K562 (cell line): ENCODE results near the gene ZNF45. TPM values are rescaled to one million over a fixed set of nuclear protein-coding genes. Genes with fewer than 3 reads are reported as not detected.
A peak's percentile ranks its signal among the peaks of the same experiment; 100 is the strongest.

ENCODE experiments used
- ADNP ChIP-seq: fragments of 200-800 bp; sonication (Bioruptor generic); IDR thresholded peaks from 2 replicates; pipeline ENCODE4 v1.6.1; 2016; ENCODE audit warnings: missing genetic modification characterization, missing compliant biosample characterization
- E2F3 ChIP-seq: fragments of 250-450 bp; sonication (Bioruptor Pico); IDR thresholded peaks from 2 replicates; pipeline ENCODE4 v1.4.0; 2020; ENCODE audit warnings: mild to moderate bottlenecking
- FOXP1 ChIP-seq: sonication (generic); formaldehyde crosslinking; IDR thresholded peaks from 2 replicates; pipeline ENCODE4 v1.8.0; 2022; ENCODE audit warnings: mild to moderate bottlenecking, missing genetic modification reagents
- GABPB1 ChIP-seq: sonication (generic); formaldehyde crosslinking; IDR thresholded peaks from 2 replicates; pipeline ENCODE4 v1.8.0; 2022; ENCODE audit warnings: mild to moderate bottlenecking, missing genetic modification reagents
- KAT7 ChIP-seq: sonication (generic); formaldehyde crosslinking; IDR thresholded peaks from 2 replicates; pipeline ENCODE4 v1.8.0; 2022; ENCODE audit warnings: missing genetic modification reagents, mild to moderate bottlenecking, borderline replicate concordance
- MTF1 ChIP-seq: fragments of 250-450 bp; sonication (Bioruptor Pico); IDR thresholded peaks from 2 replicates; pipeline ENCODE4 v1.9.0; 2021; ENCODE audit warnings: moderate library complexity, mild to moderate bottlenecking, inconsistent platforms, borderline replicate concordance
- MXI1 ChIP-seq: IDR thresholded peaks from 2 replicates; pipeline ENCODE4 v1.6.1; 2011; ENCODE audit warnings: low read depth, mild to moderate bottlenecking, improper control_type of control experiment, low read length
- PHF20 ChIP-seq: fragments of 450-650 bp; IDR thresholded peaks from 2 replicates; pipeline ENCODE4 v1.6.1; 2018; ENCODE audit not compliant: partially characterized antibody
- POLR2A ChIP-seq: fragments of 450-650 bp; conservative IDR thresholded peaks from 2 replicates; pipeline ENCODE4 v1.6.1; 2016
- RFX7 ChIP-seq: fragments of 250-450 bp; sonication (Bioruptor Pico); IDR thresholded peaks from 2 replicates; pipeline ENCODE4 v1.5.1; 2021; ENCODE audit warnings: mild to moderate bottlenecking
- TAL1 ChIP-seq: fragments of 450-650 bp; IDR thresholded peaks from 2 replicates; pipeline ENCODE4 v1.6.1; 2016; ENCODE audit warnings: mild to moderate bottlenecking
- ZNF217 ChIP-seq: sonication (generic); formaldehyde crosslinking; IDR thresholded peaks from 2 replicates; pipeline ENCODE4 v1.8.0; 2022; ENCODE audit warnings: mild to moderate bottlenecking, missing genetic modification reagents
- ZNF224 ChIP-seq: sonication (generic); formaldehyde crosslinking; IDR thresholded peaks from 2 replicates; pipeline ENCODE4 v1.8.0; 2022; ENCODE audit warnings: mild to moderate bottlenecking, missing genetic modification reagents
- ZNF780A ChIP-seq: fragments of 250-450 bp; sonication (Bioruptor Pico); IDR thresholded peaks from 2 replicates; pipeline ENCODE4 v1.5.0; 2021; ENCODE audit warnings: mild to moderate bottlenecking
- polyA plus RNA-seq, 8 experiments: library from polyadenylated mRNA; depleted of rRNA in 4 of 8; stranded (reverse) in 5 of 8; unstranded in 3 of 8; fragments of >200 nt; fragmentation: Nextera tagmentation in 2 of 8; fragmentation: Illumina TruSeq in 1 of 8; extraction: Ambion mirVana in 2 of 8; extraction: Trizol in 1 of 8; gene quantifications; 2 replicates each; pipeline versions ENCODE4 v1.2.1 to v1.2.3, GENCODE V29; 2011 to 2014; ENCODE audit warnings: inconsistent platforms in 1 of 8, missing spikeins in 1 of 8
- total RNA-seq, 7 experiments: library from RNA; depleted of rRNA in 6 of 7; stranded (reverse); fragments of >200 nt in 6 of 7; fragmentation: Illumina TruSeq in 2 of 7; extraction: Trizol in 2 of 7; gene quantifications; 2 replicates each; pipeline versions ENCODE4 v1.2.1 to v1.2.3, GENCODE V29; 2011 to 2021; ENCODE audit warnings: low replicate concordance in 1 of 7
- TF ChIP-seq, protein P1 (sequence below): sonication (generic); formaldehyde crosslinking; IDR thresholded peaks from 2 replicates; pipeline ENCODE4 v1.8.0; 2022; ENCODE audit warnings: mild to moderate bottlenecking, missing genetic modification reagents
- TF ChIP-seq, protein P2 (sequence below): sonication (generic); formaldehyde crosslinking; IDR thresholded peaks from 2 replicates; pipeline ENCODE4 v1.8.1; 2023; ENCODE audit warnings: mild to moderate bottlenecking, missing genetic modification reagents

ZNF45 gene
- total and polyA plus RNA-seq, 9 of the 15 experiments (the other 6 are each of a cell fraction or from before 2014, with no cell fraction given): 2.6 to 10.6 (median 9.4) TPM

DNA sequence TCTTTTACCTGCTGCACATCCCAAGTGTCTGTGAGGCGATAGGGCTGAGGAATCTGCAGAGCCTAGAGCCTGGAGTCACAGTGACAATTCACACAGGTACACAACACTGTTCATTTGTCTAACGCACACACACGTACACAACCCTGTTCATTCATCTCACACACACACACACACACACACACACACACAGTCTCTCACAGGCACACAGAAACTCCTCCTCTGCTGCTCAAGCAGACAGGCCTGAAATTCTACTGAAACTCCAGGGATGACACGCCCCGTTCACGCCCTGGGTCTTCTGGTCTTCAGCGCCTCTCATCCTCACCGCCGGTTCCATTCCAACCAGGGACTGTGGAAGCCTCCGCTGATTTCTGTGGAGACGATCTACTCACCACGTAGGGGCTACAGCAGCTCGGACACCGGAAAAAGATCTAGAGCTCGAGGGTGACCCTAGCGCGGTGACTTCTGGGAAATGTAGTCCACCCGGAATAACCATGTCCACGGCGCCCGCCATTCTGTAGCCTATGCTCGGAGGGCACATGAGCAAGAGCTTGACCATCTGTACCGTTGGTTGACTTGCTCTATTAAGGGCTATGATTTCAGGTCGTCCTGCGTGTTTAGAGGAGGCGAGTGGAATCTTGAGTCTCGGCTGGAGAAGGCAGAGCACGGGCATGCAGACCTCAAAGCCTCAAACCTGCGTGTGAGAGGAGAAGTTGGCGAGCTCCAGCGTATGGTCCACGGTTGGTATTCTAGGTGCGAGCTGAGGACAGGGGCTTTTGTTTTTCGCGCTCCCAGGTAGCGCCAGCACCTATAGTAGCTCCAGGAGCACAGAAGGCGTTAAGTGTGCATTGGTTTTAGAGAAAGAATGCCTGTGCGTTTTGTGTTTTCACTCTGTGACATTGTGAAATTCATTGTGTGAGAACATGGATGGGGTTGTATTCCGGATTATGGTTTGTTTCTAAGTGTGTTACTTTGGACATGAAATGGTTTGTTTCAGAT lies 33.4 kb downstream of the ZNF45 start (continued):
- TF ChIP-seq, protein P1, sequence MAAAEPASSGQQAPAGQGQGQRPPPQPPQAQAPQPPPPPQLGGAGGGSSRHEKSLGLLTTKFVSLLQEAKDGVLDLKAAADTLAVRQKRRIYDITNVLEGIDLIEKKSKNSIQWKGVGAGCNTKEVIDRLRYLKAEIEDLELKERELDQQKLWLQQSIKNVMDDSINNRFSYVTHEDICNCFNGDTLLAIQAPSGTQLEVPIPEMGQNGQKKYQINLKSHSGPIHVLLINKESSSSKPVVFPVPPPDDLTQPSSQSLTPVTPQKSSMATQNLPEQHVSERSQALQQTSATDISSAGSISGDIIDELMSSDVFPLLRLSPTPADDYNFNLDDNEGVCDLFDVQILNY (CRISPR knock-in tag): no peak
- TF ChIP-seq ZNF224 (CRISPR knock-in tag): no peak
- TF ChIP-seq KAT7 (CRISPR knock-in tag): no peak
- TF ChIP-seq E2F3 (CRISPR knock-in tag): no peak
- 0 out of 2 replicates have a peak, but pooled peaks have one; percentile 42 for TF ChIP-seq POLR2A
- no peak for TF ChIP-seq FOXP1 (CRISPR knock-in tag)
- TF ChIP-seq MTF1 (CRISPR knock-in tag): no peak
- no peak for TF ChIP-seq RFX7 (CRISPR knock-in tag)
- no peak for TF ChIP-seq TAL1
- TF ChIP-seq ZNF780A: no peak
- TF ChIP-seq GABPB1: peak; percentile 72; the same call in 1 of the 2 replicates
- TF ChIP-seq ZNF217 (CRISPR knock-in tag): no peak
- TF ChIP-seq MXI1: no peak
- TF ChIP-seq, protein P2, sequence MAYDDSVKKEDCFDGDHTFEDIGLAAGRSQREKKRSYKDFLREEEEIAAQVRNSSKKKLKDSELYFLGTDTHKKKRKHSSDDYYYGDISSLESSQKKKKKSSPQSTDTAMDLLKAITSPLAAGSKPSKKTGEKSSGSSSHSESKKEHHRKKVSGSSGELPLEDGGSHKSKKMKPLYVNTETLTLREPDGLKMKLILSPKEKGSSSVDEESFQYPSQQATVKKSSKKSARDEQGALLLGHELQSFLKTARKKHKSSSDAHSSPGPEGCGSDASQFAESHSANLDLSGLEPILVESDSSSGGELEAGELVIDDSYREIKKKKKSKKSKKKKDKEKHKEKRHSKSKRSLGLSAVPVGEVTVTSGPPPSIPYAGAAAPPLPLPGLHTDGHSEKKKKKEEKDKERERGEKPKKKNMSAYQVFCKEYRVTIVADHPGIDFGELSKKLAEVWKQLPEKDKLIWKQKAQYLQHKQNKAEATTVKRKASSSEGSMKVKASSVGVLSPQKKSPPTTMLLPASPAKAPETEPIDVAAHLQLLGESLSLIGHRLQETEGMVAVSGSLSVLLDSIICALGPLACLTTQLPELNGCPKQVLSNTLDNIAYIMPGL (CRISPR knock-in tag): no peak
- peak; percentile 13 for TF ChIP-seq PHF20
- no peak for TF ChIP-seq ADNP (tag)
